ENCODE data around the gene GOLGA8B.
"Not testable (repeated sequence)": the region's sequence is repeated elsewhere in the genome, so short reads cannot be mapped to it uniquely, and the experiment has no call there.

The GOLGA8B gene

GRCh38 chr15:34597316-34597715 lies 13.9 kb upstream of the GOLGA8B start:
- DNase-seq: no peak

- no peak for DNase-seq
These were observed 10.9 kb upstream of the GOLGA8B start for GRCh38 chr15:34594361-34594760.

GRCh38 chr15:34591306-34591705 lies 7.9 kb upstream of the GOLGA8B start:
- DNase-seq: no peak

GRCh38 chr15:34588046-34588674 lies 4.7 kb upstream of the GOLGA8B start:
- DNase-seq: peak in 37 of 56 donors; percentile 7 to 72 (median 34)

GRCh38 chr15:34585966-34586365 lies 2.5 kb upstream of the GOLGA8B start:
- DNase-seq: not testable (repeated sequence)

- no peak for DNase-seq
These were observed 1.5 kb upstream of the GOLGA8B start for GRCh38 chr15:34584996-34585395.

GRCh38 chr15:34584330-34584668 lies 848 bp upstream of the GOLGA8B start:
- DNase-seq: no peak

GRCh38 chr15:34582461-34583371 lies 735 bp downstream of the GOLGA8B start:
- DNase-seq: peak in 3 of 56 donors; percentile 14 to 28 (median 18)

- not testable (repeated sequence) for DNase-seq
These were observed 1.6 kb downstream of the GOLGA8B start for GRCh38 chr15:34581687-34582460.

- DNase-seq: no peak
These were observed 2.4 kb downstream of the GOLGA8B start for GRCh38 chr15:34581043-34581365.

- not testable (repeated sequence) for DNase-seq
These were observed 3.0 kb downstream of the GOLGA8B start for GRCh38 chr15:34580251-34581042.

- no peak for DNase-seq
These were observed 5.2 kb downstream of the GOLGA8B start for GRCh38 chr15:34578283-34578674.

- DNase-seq: not testable (repeated sequence)
These were observed 5.7 kb downstream of the GOLGA8B start for GRCh38 chr15:34577658-34578282.

- DNase-seq: not testable (repeated sequence)
These were observed 8.4 kb downstream of the GOLGA8B start for GRCh38 chr15:34575035-34575434.

GRCh38 chr15:34572921-34573320 lies 10.5 kb downstream of the GOLGA8B start:
- not testable (repeated sequence) for DNase-seq

GRCh38 chr15:34572019-34572641 lies 11.3 kb downstream of the GOLGA8B start:
- DNase-seq: not testable (repeated sequence)

GRCh38 chr15:34569670-34570396 lies 13.6 kb downstream of the GOLGA8B start:
- not testable (repeated sequence) for DNase-seq

GRCh38 chr15:34567174-34567573 lies 16.3 kb downstream of the GOLGA8B start:
- not testable (repeated sequence) for DNase-seq

GRCh38 chr15:34564711-34565110 lies 18.7 kb downstream of the GOLGA8B start:
- DNase-seq: not testable (repeated sequence)
